Endothelial cell of umbilical vein (primary cell): ENCODE measurements around the gene TFF3. TPM values are rescaled to one million over a fixed set of nuclear protein-coding genes. Genes with fewer than 3 reads are reported as not detected.
A peak's percentile ranks its signal among the peaks of the same experiment; 100 is the strongest.

ENCODE experiments used
- BruUV-seq: library from RNA; stranded (reverse); fragments of 400-500 nt; replicated peaks from 2 replicates; lab custom pipeline; 2021; lab: Mats Ljungman, UMichigan
- CTCF ChIA-PET: fragments of 300-600, 350-600 bp; sonication (Branson Sonifier 250); formaldehyde crosslinking; loops from one replicate; lab custom pipeline; 2021; ENCODE audit warnings: antibody characterized with exemption, inconsistent platforms; lab: Charles Lee
- POLR2A ChIA-PET: fragments of 300-600, 350-600 bp; sonication (Branson Sonifier 250); formaldehyde crosslinking; loops from one replicate; lab custom pipeline; 2021; ENCODE audit warnings: antibody characterized with exemption, inconsistent platforms; lab: Charles Lee
- DNase-seq: peaks from one replicate; pipeline ENCODE4 v3.0.0-alpha.2; 2011; ENCODE audit warnings: low read depth, low spot score
- FAIRE-seq: peaks from 2 replicates; lab custom pipeline; 2011; peaks lifted over from hg19 to GRCh38; lab: Jason Lieb, UNC
- H2AFZ ChIP-seq: 2 replicates; pipeline ENCODE4 v1.6.0; 2012; ENCODE audit warnings: low read depth, low read length, control low read depth, inconsistent platforms
- H3K27ac ChIP-seq: 2 replicates; pipeline ENCODE4 v1.5.1; 2011; ENCODE audit warnings: low read depth, mild to moderate bottlenecking, control low read depth, low read length, moderate library complexity; ENCODE audit not compliant: insufficient read depth
- H3K27me3 ChIP-seq, 2 experiments: 2 replicates each; pipeline versions ENCODE4 v1.6.0 to v1.6.1; 2011; ENCODE audit warnings: low read length in 2 of 2, mixed read lengths in 1 of 2; ENCODE audit not compliant: control insufficient read depth in 2 of 2, insufficient read depth in 2 of 2
- H3K36me3 ChIP-seq, 2 experiments: 2 replicates in 1 of 2; 3 replicates in 1 of 2; pipeline ENCODE4 v1.5.1; 2011; ENCODE audit warnings: low read length in 2 of 2, mild to moderate bottlenecking in 1 of 2, moderate library complexity in 1 of 2; ENCODE audit not compliant: control insufficient read depth in 2 of 2, insufficient read depth in 2 of 2; ENCODE audit errors: extremely low read depth in 1 of 2
- H3K4me1 ChIP-seq: 3 replicates; pipeline ENCODE4 v1.5.1; 2011; ENCODE audit warnings: mild to moderate bottlenecking, low read length; ENCODE audit not compliant: control insufficient read depth, insufficient read depth; ENCODE audit errors: extremely low read depth
- H3K4me2 ChIP-seq: 2 replicates; pipeline ENCODE4 v1.6.1; 2011; ENCODE audit warnings: low read length, control low read depth, mixed read lengths; ENCODE audit not compliant: insufficient read depth
- H3K4me3 ChIP-seq, 3 experiments: fragments of 200-600 bp in 1 of 3; sonication (generic), shearing (Covaris generic) in 1 of 3; replicated peaks in 1 of 3; 2 replicates each; pipeline ENCODE4 v1.5.1; 2011 to 2016; ENCODE audit warnings: control low read depth in 3 of 3, low read length in 3 of 3, mild to moderate bottlenecking in 2 of 3, inconsistent platforms in 1 of 3, low read depth in 1 of 3, moderate library complexity in 1 of 3; ENCODE audit not compliant: insufficient read depth in 1 of 3
- H3K79me2 ChIP-seq: 2 replicates; pipeline ENCODE4 v1.6.0; 2012; ENCODE audit warnings: low read length, inconsistent platforms; ENCODE audit not compliant: control insufficient read depth, insufficient read depth
- H3K9ac ChIP-seq: replicated peaks from 2 replicates; pipeline ENCODE3; 2011; ENCODE audit warnings: low read length, control low read depth; ENCODE audit not compliant: insufficient read depth; ENCODE audit errors: extremely low read depth
- H3K9me1 ChIP-seq: replicated peaks from 3 replicates; pipeline ENCODE4 v1.6.0; 2011; ENCODE audit warnings: mild to moderate bottlenecking, low read length; ENCODE audit not compliant: control insufficient read depth, insufficient read depth; ENCODE audit errors: extremely low read depth
- H3K9me3 ChIP-seq: replicated peaks from 2 replicates; pipeline ENCODE4 v1.5.1; 2012; ENCODE audit warnings: low read length, inconsistent platforms; ENCODE audit not compliant: control insufficient read depth, insufficient read depth
- H4K20me1 ChIP-seq: replicated peaks from 2 replicates; pipeline ENCODE3; 2011; ENCODE audit warnings: mild to moderate bottlenecking, low read length; ENCODE audit not compliant: control insufficient read depth, insufficient read depth; ENCODE audit errors: extremely low read depth
- CTCF ChIP-seq, 2 donors: IDR thresholded peaks; 1 replicate in 1 of 2; 2 replicates in 1 of 2; pipeline ENCODE4 v1.5.1; 2011; ENCODE audit warnings: low read length in 2 of 2, mild to moderate bottlenecking in 2 of 2, moderate library complexity in 2 of 2, control low read depth in 1 of 2, inconsistent platforms in 1 of 2, low read depth in 1 of 2; ENCODE audit not compliant: insufficient read depth in 1 of 2; ENCODE audit errors: extremely low read depth in 1 of 2
- EZH2 ChIP-seq: IDR thresholded peaks from 2 replicates; pipeline ENCODE4 v1.6.1; 2012; ENCODE audit warnings: borderline replicate concordance, low read depth, mild to moderate bottlenecking, moderate library complexity, low read length, inconsistent platforms; ENCODE audit not compliant: severe bottlenecking
- FOS ChIP-seq: IDR thresholded peaks from 2 replicates; pipeline ENCODE4 v1.6.1; 2011; ENCODE audit warnings: mild to moderate bottlenecking, low read length, moderate library complexity, borderline replicate concordance; ENCODE audit not compliant: insufficient read depth
- GATA2 ChIP-seq: IDR thresholded peaks from 2 replicates; pipeline ENCODE4 v1.7.0; 2011; ENCODE audit warnings: low read depth, mild to moderate bottlenecking, moderate library complexity, mixed read lengths, low read length; ENCODE audit not compliant: insufficient read length, insufficient read depth
- JUN ChIP-seq: IDR thresholded peaks from 2 replicates; pipeline ENCODE4 v1.6.1; 2011; ENCODE audit warnings: borderline replicate concordance, low read depth; ENCODE audit not compliant: insufficient read length, insufficient read depth
- MYC ChIP-seq: IDR thresholded peaks from one replicate; pipeline ENCODE4 v1.6.1; 2011; ENCODE audit warnings: mild to moderate bottlenecking, low read depth, low read length
- POLR2A ChIP-seq: IDR thresholded peaks from 2 replicates; pipeline ENCODE4 v1.6.1; 2012; ENCODE audit warnings: low read depth, mild to moderate bottlenecking, control low read depth, low read length
- dilution Hi-C: fragments of 300-500 bp; cut with MboI; formaldehyde crosslinking; loops from one replicate; pipeline ENCODE4 v1.15.0; 2019; ENCODE audit warnings: low sequenced_read_pairs; ENCODE audit not compliant: extremely low pct_ligation_motif_present
- intact Hi-C: fragments of 100-400 bp; cut with micrococcal nuclease; formaldehyde crosslinking; loops from one replicate; pipeline ENCODE4 v1.10.0; 2022
- polyA plus RNA-seq, 4 experiments: library from polyadenylated mRNA; depleted of rRNA in 3 of 4; stranded (reverse) in 3 of 4; unstranded in 1 of 4; fragments of >200 nt; gene quantifications; 2 replicates each; pipeline versions ENCODE4 v1.2.1 to v1.2.3, GENCODE V29; 2011 to 2012; ENCODE audit warnings: missing spikeins in 1 of 4
- total RNA-seq: library from RNA; stranded (reverse); gene quantifications from 2 replicates; pipeline ENCODE4 v1.2.3, GENCODE V29; 2021

The TFF3 gene
- total and polyA plus RNA-seq, 2 donors (not counting 3 experiments of a cell fraction or from before 2014, with no cell fraction given) = 0.93 to 1.8 TPM

DNA sequence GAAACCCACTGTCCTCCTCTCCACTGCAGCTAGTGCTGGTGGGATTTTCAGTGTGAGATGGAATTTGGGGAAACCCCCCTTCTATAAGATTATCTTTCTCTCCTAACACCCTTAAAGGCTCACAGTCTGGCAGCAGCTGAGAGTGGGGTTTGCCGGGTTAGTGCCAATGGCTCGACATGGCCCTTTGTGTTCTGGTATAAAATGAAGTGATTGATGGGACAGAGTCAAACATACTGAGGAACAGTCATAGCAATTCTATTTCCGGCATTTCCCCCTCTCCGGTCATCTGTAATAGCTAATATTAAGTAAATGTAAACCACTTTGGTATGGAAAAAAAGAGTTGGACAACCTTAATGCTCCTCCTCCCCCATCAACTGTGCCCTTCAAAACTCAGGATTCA lies 37.6 kb downstream of the TFF3 start:
- Histone ChIP-seq H3K27ac (peak overlapping the region; percentile 42), H3K9ac (peak overlapping the region; percentile 23), H4K20me1 (no peaks in the 10 kb centered on the region), H3K27me3 (no peaks in the 10 kb centered on the region), H3K4me2 (peak overlapping the region; percentile 40), H3K36me3 (no peaks in the 10 kb centered on the region), H2AFZ (peak overlapping the region; percentile 26), H3K4me3 (no peak overlapping the region), H3K4me1 (peaks cover 12% of the 10 kb centered on the region), H3K79me2 (no peaks in the 10 kb centered on the region), H3K9me3 (no peaks in the 10 kb centered on the region), H3K9me1 (no peaks in the 10 kb centered on the region)
- TF ChIP-seq FOS (peak; percentile 49), CTCF (IDR thresholded peaks at IDR 0.05; ENCODE audit: extremely low read depth in 1 of 2, insufficient read depth in 1 of 2, low read depth in 1 of 2, low read length in 2 of 2) (no peak)
- no TSS peak for BruUV-seq
- DNase-seq (peak; percentile 77), FAIRE-seq (peak; percentile 77)
- CTCF ChIA-PET = interaction anchor here (0.7 to 2.2 kb wide), 6 partner anchors 10 to 132 kb away, joined by 3 to 14 read pairs (median 4); no protein-coding TSS in a partner anchor
- dilution Hi-C loops (no loop called here), intact Hi-C loops (loop anchor here (1.0 kb wide), 3 partner anchors 14 to 113 kb away; no protein-coding TSS in a partner anchor)
- POLR2A ChIA-PET = interaction anchor here (1.2 kb wide), 1 partner anchor 14 kb away, joined by 4 read pairs; no protein-coding TSS in a partner anchor

GRCh38 chr21:42276526-42277154 lies 38.6 kb downstream of the TFF3 start:
- H3K9ac ChIP-seq = no peak overlapping the region
- H3K4me3 ChIP-seq = no peak overlapping the region
- no peak overlapping the region for H3K4me2 ChIP-seq
- no peaks in the 10 kb centered on the region for H3K79me2 ChIP-seq
- H3K27me3 ChIP-seq = no peaks in the 10 kb centered on the region
- peaks cover 12% of the 10 kb centered on the region for H3K4me1 ChIP-seq
- no peaks in the 10 kb centered on the region for H3K36me3 ChIP-seq
- no peaks in the 10 kb centered on the region for H3K9me1 ChIP-seq
- FAIRE-seq (no peak), DNase-seq (no peak)
- CTCF ChIA-PET = interaction anchor here (0.9 to 4.0 kb wide), 5 partner anchors 15 to 112 kb away, joined by 3 to 23 read pairs (median 5); no protein-coding TSS in a partner anchor
- POLR2A ChIA-PET = no interaction called here
- no peaks in the 10 kb centered on the region for H3K9me3 ChIP-seq
- no peak for TF ChIP-seq GATA2
- no peak for TF ChIP-seq EZH2
- TF ChIP-seq JUN = no peak
- TF ChIP-seq CTCF (IDR thresholded peaks at IDR 0.05; ENCODE audit: extremely low read depth in 1 of 2, insufficient read depth in 1 of 2, low read depth in 1 of 2, low read length in 2 of 2) = peak in 1 of 2 donors; percentile 17
- no peak for TF ChIP-seq MYC
- TF ChIP-seq POLR2A = no peak
- no TSS peak for BruUV-seq
- H4K20me1 ChIP-seq = no peaks in the 10 kb centered on the region
- no peak overlapping the region for H3K27ac ChIP-seq
- H2AFZ ChIP-seq = no peak overlapping the region
- intact Hi-C loops (loop anchor here (1.0 kb wide), 3 partner anchors 13 to 112 kb away; no protein-coding TSS in a partner anchor), dilution Hi-C loops (no loop called here)
